Adrenal gland (tissue), 12 donors: ENCODE results near the gene SOX9. TPM values are rescaled to one million over a fixed set of nuclear protein-coding genes. Genes with fewer than 3 reads are reported as not detected.

ENCODE experiments used
- DNase-seq, 7 donors: peaks; one replicate each; pipeline ENCODE4 v3.0.0-alpha.2; 2019 to 2020
- H3K27ac ChIP-seq, 5 donors: fragments of 200-600 bp; sonication (generic) in 4 of 5; 1 replicate in 3 of 5; 2 replicates in 2 of 5; pipeline versions ENCODE4 v1.5.1 to v1.8.0; 2016 to 2020; ENCODE audit warnings: mild to moderate bottlenecking in 1 of 5
- H3K27me3 ChIP-seq: fragments of 200-600 bp; 2 replicates; pipeline ENCODE4 v1.8.0; 2021
- H3K36me3 ChIP-seq, 2 donors: fragments of 200-600 bp; replicated peaks in 1 of 2; 1 replicate in 1 of 2; 2 replicates in 1 of 2; pipeline versions ENCODE4 v1.5.1 to v1.8.0; 2018 to 2022
- H3K4me1 ChIP-seq, 2 donors: fragments of 200-600 bp; replicated peaks in 1 of 2; 1 replicate in 1 of 2; 2 replicates in 1 of 2; pipeline versions ENCODE4 v1.5.1 to v1.8.0; 2018 to 2021
- H3K4me3 ChIP-seq, 4 donors: fragments of 200-600 bp; sonication (generic) in 3 of 4; one replicate each; pipeline ENCODE4 v1.5.1; 2016 to 2018
- H3K9me3 ChIP-seq, 3 donors: fragments of 200-600 bp; sonication (generic) in 1 of 3; replicated peaks in 1 of 3; 1 replicate in 2 of 3; 2 replicates in 1 of 3; pipeline versions ENCODE4 v1.5.1 to v1.8.0; 2016 to 2021
- CTCF ChIP-seq, 6 experiments: fragments of 450-650 bp in 4 of 6; fragments of 200-600 bp in 2 of 6; sonication (generic) in 1 of 6; IDR thresholded peaks; 1 replicate in 5 of 6; 2 replicates in 1 of 6; pipeline versions ENCODE4 v1.5.1 to v1.8.0; 2016 to 2021; ENCODE audit warnings: antibody characterized with exemption in 6 of 6, mild to moderate bottlenecking in 2 of 6, moderate library complexity in 1 of 6
- POLR2A ChIP-seq, 2 donors: fragments of 450-650 bp; IDR thresholded peaks; one replicate each; pipeline ENCODE4 v1.6.1; 2017; ENCODE audit warnings: antibody characterized with exemption in 2 of 2, mild to moderate bottlenecking in 2 of 2, moderate library complexity in 1 of 2
- WGBS, 4 donors: extraction: QIAGEN DNeasy Blood & Tissue Kit in 2 of 4; methylation state at CpG; one replicate each; pipeline versions ENCODE4 v1.1.5 to v1.1.7; 2013 to 2017; 5-methylcytosine and 5-hydroxymethylcytosine counted together
- intact Hi-C, 2 donors: fragments of 100-400 bp; cut with DNase I; formaldehyde crosslinking; loops; one replicate each; pipeline versions ENCODE4 v1.14.1 to v1.15.0; 2022 to 2023
- polyA plus RNA-seq, 3 donors: library from polyadenylated mRNA; stranded (reverse); fragments of 200-250 nt in 2 of 3; fragments of 350-450 nt in 1 of 3; fragmentation: Illumina TruSeq in 1 of 3; extraction: RNeasy Lipid Tissue Mini Kit (QIAGEN cat#74804) in 1 of 3; gene quantifications; one replicate each; pipeline ENCODE4 v1.2.3, GENCODE V29; 2013 to 2014
- total RNA-seq, 9 donors: library from RNA; depleted of rRNA in 4 of 9; stranded (reverse); fragments of >200 nt in 4 of 9; fragments of 120-200 nt in 1 of 9; fragmentation: NEBNext Ultra II Directional in 1 of 9; extraction: Animal tissue kit (Norgen Biotek cat#: 25700) in 1 of 9; gene quantifications; one replicate each; pipeline versions ENCODE4 v1.1.0 to v1.2.4, GENCODE V29; 2013 to 2023
- donor health status: healthy with polysubstance abuse.
- donor health status: Bipolar disorder and iron deficiency.
- donor health status: DM: yes; HTN: yes; CAD: no.
- donor health status: DM: no; HTN: no; CAD: no.
- donor health status: DM: no; HTN: no; CAD: no.
- donor health status: DM: yes; HTN: yes; CAD: no.

SOX9 gene
- total and polyA plus RNA-seq, 12 donors = 0.22 to 8.9 (median 4.5) TPM

GRCh38 chr17:72092710-72093322 lies 28.0 kb upstream of the SOX9 start:
- Histone ChIP-seq H3K4me1 (no peaks in the 10 kb centered on the region), H3K27ac (no peak overlapping the region), H3K4me3 (no peak overlapping the region), H3K36me3 (no peaks in the 10 kb centered on the region), H3K27me3 (no peaks in the 10 kb centered on the region), H3K9me3 (no peaks in the 10 kb centered on the region)
- no peak for TF ChIP-seq POLR2A (IDR thresholded peaks at IDR 0.05)
- no peak for TF ChIP-seq CTCF (IDR thresholded peaks at IDR 0.05)
- DNase-seq = no peak
- WGBS, 4 donors = 20 to 86% (median 52%) methylated on average over 1 of the region's 1 CpG
- intact Hi-C loops = no loop called here

- 74 to 82% (median 77%) methylated on average over 3 of the region's 3 CpGs for WGBS, 4 donors
- no peaks in the 10 kb centered on the region for H3K36me3 ChIP-seq
Measured at GRCh38 chr17:72093707-72094106, 27.1 kb upstream of the SOX9 start.

GRCh38 chr17:72095316-72095715 lies 25.5 kb upstream of the SOX9 start:
- no peaks in the 10 kb centered on the region for H3K9me3 ChIP-seq
- H3K4me1 ChIP-seq = no peaks in the 10 kb centered on the region
- WGBS, 4 donors = 64 to 84% (median 70%) methylated on average over 4 of the region's 4 CpGs
- H3K27ac ChIP-seq = no peak overlapping the region
- no peaks in the 10 kb centered on the region for H3K27me3 ChIP-seq
- no peak overlapping the region for H3K4me3 ChIP-seq
- H3K36me3 ChIP-seq = no peaks in the 10 kb centered on the region
- DNase-seq = no peak
- intact Hi-C loops = no loop called here
- TF ChIP-seq CTCF (IDR thresholded peaks at IDR 0.05) = no peak
- no peak for TF ChIP-seq POLR2A (IDR thresholded peaks at IDR 0.05)

More at GRCh38 chr17:72093707-72094106, 27.1 kb upstream of the SOX9 start:
- no peaks in the 10 kb centered on the region for H3K9me3 ChIP-seq
- intact Hi-C loops = no loop called here
- H3K27me3 ChIP-seq = no peaks in the 10 kb centered on the region
- no peaks in the 10 kb centered on the region for H3K4me1 ChIP-seq
- H3K4me3 ChIP-seq = no peak overlapping the region
- no peak for DNase-seq
- H3K27ac ChIP-seq = no peak overlapping the region
- TF ChIP-seq POLR2A (IDR thresholded peaks at IDR 0.05) (no peak), CTCF (IDR thresholded peaks at IDR 0.05) (no peak)

- H3K4me1 ChIP-seq = no peaks in the 10 kb centered on the region
- no peak overlapping the region for H3K4me3 ChIP-seq
- TF ChIP-seq CTCF (IDR thresholded peaks at IDR 0.05) = no peak
- no peak for TF ChIP-seq POLR2A (IDR thresholded peaks at IDR 0.05)
- no peaks in the 10 kb centered on the region for H3K36me3 ChIP-seq
- no peak overlapping the region for H3K27ac ChIP-seq
- no peaks in the 10 kb centered on the region for H3K9me3 ChIP-seq
- no peaks in the 10 kb centered on the region for H3K27me3 ChIP-seq
- no peak for DNase-seq
- 82 to 86% (median 85%) methylated on average over 10 of the region's 10 CpGs for WGBS, 4 donors
- intact Hi-C loops = no loop called here
Measured at GRCh38 chr17:72097144-72097543, 23.7 kb upstream of the SOX9 start.
